Stimulated activated CD4-positive, alpha-beta T cell treated with anti-CD3 and anti-CD28 coated beads, Interleukin-4, amount 100 ng/mL, for 48 hours (primary cell): ENCODE results near the gene C10orf88.
A peak's percentile ranks its signal among the peaks of the same experiment; 100 is the strongest.
"Not testable (repeated sequence)": the region's sequence is repeated elsewhere in the genome, so short reads cannot be mapped to it uniquely, and the experiment has no call there.

Experiments
- DNase-seq, 2 donors: peaks; one replicate each; pipeline ENCODE4 v3.0.0-alpha.2; 2020; ENCODE audit warnings: low read depth in 2 of 2

Gene C10orf88

DNA sequence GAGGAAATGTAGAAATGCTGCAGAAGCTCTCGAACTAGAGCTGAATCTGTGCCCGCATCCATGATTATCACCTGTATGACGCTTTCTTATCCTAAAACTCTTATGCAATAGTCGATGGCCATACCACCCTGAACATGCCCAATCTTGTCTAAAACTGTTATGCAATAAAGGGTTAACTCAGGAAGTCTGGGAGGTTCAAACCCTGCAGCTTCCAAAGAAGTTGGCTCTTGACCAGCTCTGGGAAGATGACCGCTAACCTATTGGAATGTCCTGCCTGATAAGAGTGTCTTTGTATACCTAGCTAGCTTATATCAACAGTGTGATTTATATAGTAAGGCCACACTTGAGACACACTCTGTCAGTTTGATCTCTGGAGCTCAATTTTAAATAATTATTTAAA is 3.4 kb upstream of the C10orf88 start:
- no peak for DNase-seq

DNA sequence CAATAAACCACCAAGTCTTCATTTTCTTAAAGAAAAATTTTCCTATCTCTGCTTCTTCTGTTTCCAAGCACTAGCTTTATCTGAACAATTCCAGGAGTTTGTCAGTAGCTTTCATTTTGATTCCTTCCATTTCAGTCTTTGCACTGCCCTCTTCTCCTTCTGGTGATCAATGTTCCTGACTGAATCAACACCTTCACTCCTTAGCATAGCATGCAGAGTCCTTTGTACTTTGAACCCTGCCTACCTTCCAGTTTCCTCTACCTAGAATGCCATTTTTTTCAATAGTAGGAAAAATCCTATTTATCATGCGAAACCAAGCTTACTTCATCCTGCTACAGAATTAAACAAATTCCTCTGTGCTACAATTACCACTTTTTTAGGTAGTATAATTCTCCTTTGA is 1.9 kb upstream of the C10orf88 start:
- no peak for DNase-seq

DNA sequence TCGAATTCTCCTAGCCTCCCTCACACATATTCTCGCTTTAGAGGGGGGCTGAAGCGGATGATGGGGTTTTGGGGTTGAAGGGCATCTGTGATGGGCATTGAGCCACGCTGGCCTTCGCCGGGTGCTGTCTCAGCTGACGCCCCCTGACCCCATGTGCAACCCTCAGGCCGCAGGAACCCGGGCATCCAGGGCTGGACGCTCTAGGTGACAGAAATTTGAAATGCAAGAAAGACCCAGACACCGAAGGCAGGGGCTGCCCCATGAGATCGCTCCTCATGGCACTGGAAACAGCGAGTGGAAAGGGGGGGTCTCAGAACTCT is 664 bp upstream of the C10orf88 start:
- DNase-seq, result no peak

DNA sequence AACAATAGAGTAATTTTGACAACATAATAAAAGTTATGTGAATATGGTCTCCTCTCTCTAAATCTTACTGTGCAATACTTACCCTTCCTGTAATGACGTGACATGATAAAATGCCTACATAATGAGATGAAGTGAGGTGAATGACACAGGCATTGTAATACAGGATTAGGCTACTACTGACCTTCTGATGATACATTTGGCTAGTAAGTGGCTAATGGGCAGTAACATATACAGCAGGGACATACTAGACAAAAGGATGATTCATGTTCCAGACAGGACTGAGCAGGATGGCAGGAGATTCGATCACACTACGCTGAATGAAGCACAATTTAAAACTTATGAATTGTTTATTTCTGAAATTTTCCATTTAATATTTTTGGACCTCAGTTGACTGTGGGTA is 4.7 kb downstream of the C10orf88 start:
- DNase-seq, result no peak

DNA sequence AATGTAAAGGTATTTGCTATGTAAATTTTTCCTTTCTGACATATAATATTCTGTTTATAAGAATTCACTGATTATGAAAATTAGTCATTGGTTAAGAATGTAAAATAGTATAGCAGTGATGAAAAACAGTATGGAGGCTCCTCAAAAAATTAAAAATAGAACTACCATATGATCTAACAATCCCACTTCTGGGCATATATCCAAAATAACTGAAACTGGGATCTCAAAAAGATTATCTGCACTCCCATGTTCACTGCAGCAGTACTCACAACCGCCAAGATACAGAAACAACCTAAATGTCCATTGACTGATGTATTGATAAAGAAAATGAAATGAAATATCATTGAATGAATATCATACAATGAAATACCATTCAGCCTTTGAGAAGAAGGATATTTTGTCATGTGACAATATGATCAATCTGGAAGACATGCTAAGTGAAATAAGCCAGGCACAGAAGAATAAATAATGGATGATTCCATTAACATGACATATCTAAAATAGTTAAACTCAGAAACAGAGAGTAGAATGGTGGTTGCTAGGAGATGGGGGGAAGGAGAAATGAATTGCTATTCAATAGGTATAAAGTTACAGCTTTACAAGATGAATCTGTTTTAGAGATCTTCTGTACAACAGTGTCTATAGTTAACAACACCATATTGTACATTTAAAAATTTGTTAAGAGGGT is 14.0 kb downstream of the C10orf88 start:
- no peak for DNase-seq

DNA sequence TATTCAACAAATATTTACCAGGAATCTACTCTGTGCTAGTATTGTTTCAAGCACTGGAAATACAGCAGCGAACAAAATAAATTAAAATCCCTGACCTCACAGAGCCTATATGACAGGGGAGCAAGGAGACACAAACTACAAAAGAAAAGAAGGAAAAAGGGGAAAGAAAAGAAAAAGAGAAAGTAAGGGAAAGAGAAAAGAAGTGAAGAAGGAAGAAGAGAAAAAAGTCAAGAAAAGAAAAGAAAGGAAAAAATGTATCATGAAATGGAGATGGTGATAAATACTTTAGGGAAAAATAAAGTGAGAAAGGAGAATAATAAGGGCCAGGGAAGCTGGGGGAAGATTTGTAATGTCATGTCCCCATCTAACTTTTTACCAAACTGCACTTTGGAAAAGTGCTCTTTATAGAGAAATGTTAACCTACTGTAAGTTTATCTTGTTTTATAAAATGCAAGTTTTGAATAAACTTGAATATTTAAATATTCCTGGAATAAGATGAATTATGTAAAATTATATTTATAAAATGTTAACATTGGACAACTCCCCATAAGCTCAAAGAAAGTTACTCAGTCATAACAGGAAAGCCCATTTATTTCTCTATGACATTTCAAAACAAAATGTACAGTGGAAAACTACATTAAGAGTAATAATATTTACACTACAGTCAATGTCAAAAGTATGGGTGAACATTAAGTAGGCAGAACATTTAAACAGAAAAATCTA is 14.7 kb downstream of the C10orf88 start:
- DNase-seq, result no peak

DNA sequence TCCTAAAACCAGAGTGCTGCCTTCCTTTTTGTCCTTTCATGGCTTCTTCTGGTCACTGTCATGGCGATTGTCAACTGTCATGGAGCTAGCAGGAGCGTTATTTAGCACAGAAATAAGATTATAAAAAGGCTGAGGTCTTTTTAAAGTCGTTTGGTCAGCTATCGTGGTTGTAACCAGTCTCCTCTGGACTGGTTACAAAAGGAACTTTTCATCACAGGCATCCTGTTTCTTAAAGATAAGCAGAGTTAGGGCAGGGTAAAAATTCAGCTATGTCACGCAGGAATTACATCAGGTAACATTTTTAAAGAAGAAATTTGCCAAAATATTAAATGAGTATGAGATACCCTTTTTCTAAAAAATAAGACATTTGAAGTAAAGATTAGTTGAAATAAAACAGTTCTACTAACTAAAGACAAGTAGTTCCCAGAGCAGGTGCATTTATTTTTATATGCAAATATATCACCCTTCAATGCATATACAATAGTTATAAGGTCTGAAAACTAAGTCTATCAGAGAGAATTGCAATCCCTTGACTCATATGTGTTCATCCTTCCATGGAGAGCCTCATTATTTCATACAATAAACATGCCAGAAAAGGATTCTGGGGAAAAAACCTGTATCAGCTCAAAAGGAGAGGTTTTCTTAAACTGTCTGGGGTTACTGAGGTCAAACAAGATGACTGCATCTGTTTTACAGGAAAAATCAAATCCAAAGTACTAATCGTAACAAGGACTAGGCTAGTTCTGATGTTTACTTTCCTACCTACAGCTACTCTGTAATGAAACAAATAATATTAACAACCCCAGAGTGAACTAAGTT is 22.7 kb downstream of the C10orf88 start:
- DNase-seq, result no peak

DNA sequence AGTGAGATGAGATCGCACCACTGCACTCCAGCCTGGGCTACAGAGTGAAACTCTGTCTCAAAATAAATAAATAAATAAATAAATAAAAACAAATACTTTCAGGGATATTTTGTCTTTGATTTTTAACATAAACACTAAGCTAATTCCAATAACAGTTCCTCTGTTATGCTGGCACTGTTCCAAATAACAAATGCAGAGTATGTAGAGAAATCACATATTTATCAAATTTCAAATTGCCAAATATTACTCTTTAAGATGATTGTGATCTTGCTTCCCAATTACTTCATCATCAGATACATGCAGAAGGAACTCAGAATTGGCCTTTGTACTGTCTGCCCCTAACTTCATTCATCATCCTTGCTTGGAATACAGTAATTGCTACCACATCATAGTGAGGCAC is 23.9 kb downstream of the C10orf88 start:
- DNase-seq, result no peak

DNA sequence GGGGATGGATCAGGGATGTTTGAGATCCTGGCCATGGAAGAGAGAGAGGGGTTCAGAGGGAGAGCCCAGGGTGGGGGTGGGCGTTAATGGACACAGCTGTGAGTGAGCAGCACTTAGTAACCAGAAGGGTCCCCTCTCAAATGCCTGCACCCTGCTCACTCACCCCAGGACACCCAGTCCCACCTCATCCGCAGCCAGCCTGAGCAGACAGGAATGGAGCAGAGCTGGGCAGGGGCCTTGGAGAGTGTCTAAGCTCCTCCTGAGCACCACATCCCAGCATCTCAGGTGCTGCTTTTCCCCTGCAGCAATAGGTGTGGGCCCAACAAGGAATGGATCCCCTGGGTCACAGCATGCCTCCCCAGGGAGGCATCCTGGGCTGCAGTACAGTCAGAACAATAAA is 38.3 kb downstream of the C10orf88 start:
- DNase-seq, result no peak

DNA sequence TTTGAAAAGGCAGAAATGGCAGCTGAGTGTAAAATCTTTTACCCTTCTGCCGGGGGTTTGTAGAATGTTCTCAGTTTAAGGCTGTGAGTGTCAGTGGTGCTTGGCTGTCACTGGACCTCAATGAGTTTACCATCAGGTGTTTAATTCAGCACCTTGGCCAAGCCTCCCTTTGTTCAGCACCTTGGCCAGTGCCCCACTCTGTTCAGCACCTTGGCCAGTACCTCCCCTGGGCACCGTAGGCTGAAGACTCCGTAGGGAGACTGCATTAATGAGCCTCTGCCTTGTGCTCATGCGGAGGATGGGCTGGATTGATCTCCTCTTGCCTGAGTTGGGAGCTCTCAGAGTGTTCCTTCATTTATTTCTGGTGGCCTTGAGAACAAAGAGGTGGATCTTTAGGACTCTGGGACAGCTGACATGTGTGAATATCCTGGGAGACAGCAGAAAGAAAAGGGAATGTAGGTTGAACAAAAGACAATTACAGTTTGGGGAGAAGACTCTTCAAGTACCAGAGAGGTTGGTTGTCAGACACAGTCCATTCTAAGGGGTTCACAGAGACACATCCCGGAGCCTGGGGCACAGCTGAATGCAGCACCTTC is 42.0 kb downstream of the C10orf88 start:
- DNase-seq, result peak; percentile 26 to 56

DNA sequence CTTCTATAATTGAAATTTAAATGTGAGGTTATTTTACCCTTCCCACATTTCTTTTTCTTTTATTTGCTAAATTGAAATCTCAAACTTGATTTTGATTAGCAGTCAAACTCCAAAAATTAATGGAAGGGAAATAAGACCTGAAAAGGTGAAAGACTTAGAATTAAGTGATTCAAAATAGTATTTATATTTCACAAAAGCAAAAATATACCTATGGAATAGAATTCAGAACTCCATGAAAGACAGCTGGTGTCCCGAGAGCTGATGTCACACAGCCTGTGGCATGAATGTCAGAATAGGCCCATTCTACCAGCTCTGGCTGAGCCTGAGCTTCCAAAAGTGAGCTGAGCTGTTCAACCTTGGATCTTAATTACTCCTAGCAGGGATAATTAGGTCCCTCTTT is 43.7 kb downstream of the C10orf88 start, which contains the start of gene FAM24A:
Gene FAM24A, plus strand, starts transcription at position 301 of the 400 bp plus-strand sequence. CDS start 1,025 bp downstream, outside the sequence.
- DNase-seq, result no peak

DNA sequence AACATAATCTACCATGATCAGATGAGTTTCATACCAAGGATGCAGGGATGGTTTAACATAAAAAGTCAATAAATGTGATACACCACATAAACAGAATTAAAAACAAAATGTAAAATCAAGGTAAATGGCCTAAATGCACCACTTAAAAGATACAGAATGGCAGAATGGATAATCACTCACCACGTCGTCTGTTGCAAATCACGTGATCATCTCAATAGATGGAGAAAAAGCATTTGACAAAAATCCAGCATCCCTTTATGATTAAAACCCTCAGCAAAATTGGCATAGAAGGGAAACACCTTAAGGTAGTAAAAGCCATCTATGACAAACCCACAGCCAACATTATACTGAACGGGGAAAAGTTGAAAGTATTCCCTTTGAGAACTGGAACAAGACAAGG is 50.2 kb downstream of the C10orf88 start:
- DNase-seq, result not testable (repeated sequence)

DNA sequence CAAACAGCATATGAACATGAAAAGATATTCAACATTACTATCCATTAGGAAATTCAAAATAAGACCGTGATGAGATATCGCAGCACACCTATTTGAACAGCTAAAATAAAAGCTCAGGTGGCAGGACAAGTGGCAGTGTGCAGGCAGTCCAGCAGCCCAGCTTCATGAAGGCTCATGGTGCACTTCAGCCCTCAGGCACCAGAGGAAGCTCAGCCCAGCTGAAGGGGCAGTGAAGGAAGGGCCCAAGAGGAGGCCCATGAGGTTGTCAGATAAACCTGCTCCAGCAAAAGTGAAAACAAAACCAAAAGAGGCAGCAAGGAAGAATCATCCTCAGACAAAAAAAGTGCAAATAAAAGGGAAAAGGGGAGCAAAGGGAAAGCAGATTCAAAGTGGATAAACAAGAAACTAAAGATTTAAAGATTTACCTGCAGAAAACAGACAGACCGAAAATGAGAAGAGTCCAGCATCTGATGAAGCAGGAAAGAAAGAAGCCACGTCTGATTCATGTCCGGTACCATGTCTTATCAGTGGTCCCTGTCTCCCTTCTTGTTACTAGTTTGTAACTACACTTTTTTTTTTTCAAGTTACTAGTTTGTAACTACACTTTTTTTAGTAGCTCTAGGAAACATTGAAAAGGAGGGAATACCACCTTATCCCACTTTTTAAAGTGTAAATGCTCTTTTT is 59.6 kb downstream of the C10orf88 start:
- no peak for DNase-seq

DNA sequence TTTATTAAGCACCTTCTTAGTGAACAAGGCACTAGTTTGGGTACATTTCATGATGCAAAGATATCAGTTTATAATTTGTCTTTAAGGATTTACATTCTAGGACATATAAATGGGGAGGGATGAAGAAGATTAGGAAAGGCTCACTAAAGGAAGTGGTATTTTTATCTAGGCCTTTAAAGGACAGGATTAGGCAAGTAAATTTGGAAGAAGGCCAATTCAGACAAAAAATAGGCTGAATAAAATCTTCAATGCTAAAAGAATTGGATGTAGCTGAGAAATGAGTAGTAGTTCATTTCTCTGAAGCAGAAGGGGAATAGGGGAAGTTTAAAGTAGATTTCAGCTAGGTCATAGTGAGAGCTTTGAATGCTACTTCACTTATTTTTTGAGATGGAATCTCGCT is 69.9 kb downstream of the C10orf88 start:
- DNase-seq, result no peak

DNA sequence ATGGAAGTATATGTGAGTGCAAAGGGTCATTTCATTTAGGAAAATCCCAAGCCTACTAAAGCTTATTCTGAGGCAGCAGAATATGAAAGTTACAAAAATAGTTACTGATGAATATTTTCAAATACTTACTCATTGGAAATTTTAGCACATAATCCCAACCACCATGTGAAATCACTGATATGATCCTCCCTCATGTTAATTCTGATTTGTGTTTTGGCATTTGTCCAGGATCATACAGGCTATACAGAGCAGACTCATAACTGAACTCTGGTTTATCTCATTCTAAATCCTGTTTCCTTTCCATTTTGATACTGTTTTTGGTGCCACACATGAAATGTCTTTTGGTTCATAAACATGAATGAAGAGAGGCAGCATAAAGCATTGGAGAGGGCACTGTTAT is 71.3 kb downstream of the C10orf88 start:
- no peak for DNase-seq
